Activated CD4-positive, alpha-beta T cell treated with anti-CD3 and anti-CD28 coated beads, Interleukin-2, amount 10 ng/mL, durations not matched to agents 7 days and 5 days (primary cell): Measurements from ENCODE around the gene PIGO. TPM values are rescaled to one million over a fixed set of nuclear protein-coding genes. Genes with fewer than 3 reads are reported as not detected.

ENCODE experiments used
- CTCF ChIA-PET: fragments of 350-600 bp; sonication (Branson Sonifier 250); formaldehyde crosslinking; loops from one replicate; lab custom pipeline; 2021; ENCODE audit warnings: antibody characterized with exemption; lab: Charles Lee
- POLR2A ChIA-PET: fragments of 350-600 bp; sonication (Branson Sonifier 250); formaldehyde crosslinking; loops from one replicate; lab custom pipeline; 2021; ENCODE audit warnings: antibody characterized with exemption; lab: Charles Lee
- DNase-seq: peaks from one replicate; pipeline ENCODE4 v3.0.0-alpha.2; 2020
- H3K27ac Mint-ChIP-seq: one replicate; pipeline ENCODE4 v1.8.0; 2021; ENCODE audit warnings: mild to moderate bottlenecking, moderate library complexity, mixed read lengths
- H3K27me3 Mint-ChIP-seq: one replicate; pipeline ENCODE4 v1.8.0; 2021; ENCODE audit warnings: mixed read lengths
- H3K36me3 Mint-ChIP-seq: one replicate; pipeline ENCODE4 v1.8.0; 2021; ENCODE audit warnings: low read depth, mixed read lengths
- H3K4me1 Mint-ChIP-seq: one replicate; pipeline ENCODE4 v1.8.0; 2021; ENCODE audit warnings: mixed read lengths
- H3K4me3 Mint-ChIP-seq: one replicate; pipeline ENCODE4 v1.8.0; 2021; ENCODE audit warnings: mild to moderate bottlenecking, moderate library complexity, mixed read lengths
- H3K9me3 Mint-ChIP-seq: one replicate; pipeline ENCODE4 v1.8.0; 2021; ENCODE audit warnings: mixed read lengths
- total RNA-seq, 2 experiments: library from RNA; stranded (reverse); gene quantifications; one replicate each; pipeline ENCODE4 v1.2.3, GENCODE V29; 2021

Gene PIGO
- total RNA-seq, 2 experiments from 2014 or later, result 22.0 to 29.0 TPM

- CTCF ChIA-PET, result interaction anchor here (2.5 to 6.6 kb wide), 2 partner anchors 11 to 25 kb away, joined by 19 to 39 read pairs; partner anchors contain the start of genes ATOSB and FANCG
- Mint-ChIP-seq H3K4me3 (no peak overlapping the region), H3K36me3 (peaks cover 41% of the 10 kb centered on the region), H3K27ac (no peak overlapping the region), H3K27me3 (no peaks in the 10 kb centered on the region), H3K9me3 (no peaks in the 10 kb centered on the region), H3K4me1 (peaks cover 46% of the 10 kb centered on the region)
- POLR2A ChIA-PET, result no interaction called here
- no peak for DNase-seq
Measured at GRCh38 chr9:35104586-35104985, 8.2 kb upstream of the PIGO start.

GRCh38 chr9:35103660-35104191, 7.3 kb upstream of the PIGO start:
- POLR2A ChIA-PET, result interaction anchor here (1.1 kb wide), 1 partner anchor 8 kb away, joined by 6 read pairs; no protein-coding TSS in a partner anchor
- H3K4me1 Mint-ChIP-seq, result peaks cover 42% of the 10 kb centered on the region
- no peak for DNase-seq
- H3K9me3 Mint-ChIP-seq, result no peaks in the 10 kb centered on the region
- H3K36me3 Mint-ChIP-seq, result peaks cover 44% of the 10 kb centered on the region
- peak overlapping the region; percentile 93 for H3K27ac Mint-ChIP-seq
- peak overlapping the region; percentile 98 for H3K4me3 Mint-ChIP-seq
- CTCF ChIA-PET, result interaction anchor here (0.9 to 6.6 kb wide), 3 partner anchors 8 to 25 kb away, joined by 3 to 39 read pairs (median 19); partner anchors contain the start of genes ATOSB and FANCG
- no peaks in the 10 kb centered on the region for H3K27me3 Mint-ChIP-seq

- CTCF ChIA-PET, result interaction anchor here (0.9 to 6.6 kb wide), 3 partner anchors 9 to 24 kb away, joined by 3 to 39 read pairs (median 19); partner anchors contain the start of genes ATOSB and FANCG
- Mint-ChIP-seq H3K27ac (peak within 1 kb of the TSS; percentile 93), H3K36me3 (peaks cover 41% of the 10 kb centered on the region), H3K4me1 (peaks cover 42% of the 10 kb centered on the region), H3K4me3 (peak within 1 kb of the TSS; percentile 98), H3K9me3 (no peaks in the 10 kb centered on the region), H3K27me3 (no peaks in the 10 kb centered on the region)
- POLR2A ChIA-PET, result interaction anchor here (1.1 kb wide), 1 partner anchor 9 kb away, joined by 6 read pairs; no protein-coding TSS in a partner anchor
- DNase-seq, result peak; percentile 95
Measured at GRCh38 chr9:35102769-35103659, 6.6 kb upstream of the PIGO start, which contains the start of gene STOML2. TSS of gene STOML2 (minus strand) at chr9:35103131. CDS start at chr9:35103094, 37 bp downstream.

GRCh38 chr9:35102465-35102768, 6.0 kb upstream of the PIGO start:
- no peaks in the 10 kb centered on the region for H3K9me3 Mint-ChIP-seq
- H3K4me3 Mint-ChIP-seq, result peak overlapping the region; percentile 98
- no peaks in the 10 kb centered on the region for H3K27me3 Mint-ChIP-seq
- peak; percentile 29 for DNase-seq
- peaks cover 46% of the 10 kb centered on the region for H3K4me1 Mint-ChIP-seq
- ChIA-PET POLR2A (interaction anchor here (1.1 kb wide), 1 partner anchor 9 kb away, joined by 6 read pairs; no protein-coding TSS in a partner anchor), CTCF (interaction anchor here (6.6 kb wide), 1 partner anchor 13 kb away, joined by 39 read pairs; the partner anchor contains the start of gene ATOSB)
- peaks cover 39% of the 10 kb centered on the region for H3K36me3 Mint-ChIP-seq
- peak overlapping the region; percentile 93 for H3K27ac Mint-ChIP-seq

- CTCF ChIA-PET, result interaction anchor here (1.2 to 7.6 kb wide), 7 partner anchors 9 to 198 kb away, joined by 3 to 95 read pairs (median 10); partner anchors contain the start of genes FANCG and VCP
- Mint-ChIP-seq H3K4me3 (peak overlapping the region; percentile 20), H3K27ac (peak overlapping the region; percentile 55), H3K4me1 (peaks cover 62% of the 10 kb centered on the region), H3K36me3 (peaks cover 31% of the 10 kb centered on the region), H3K27me3 (no peaks in the 10 kb centered on the region), H3K9me3 (no peaks in the 10 kb centered on the region)
- no peak for DNase-seq
- POLR2A ChIA-PET, result no interaction called here
Measured at GRCh38 chr9:35097573-35097972, 1.2 kb upstream of the PIGO start.

- H3K27me3 Mint-ChIP-seq, result no peaks in the 10 kb centered on the region
- DNase-seq, result no peak
- ChIA-PET CTCF (interaction anchor here (7.6 kb wide), 1 partner anchor 12 kb away, joined by 95 read pairs; the partner anchor contains the start of gene FANCG), POLR2A (no interaction called here)
- H3K9me3 Mint-ChIP-seq, result no peaks in the 10 kb centered on the region
- peaks cover 36% of the 10 kb centered on the region for H3K36me3 Mint-ChIP-seq
- peaks cover 24% of the 10 kb centered on the region for H3K4me1 Mint-ChIP-seq
- no peak overlapping the region for H3K27ac Mint-ChIP-seq
- no peak overlapping the region for H3K4me3 Mint-ChIP-seq
Measured at GRCh38 chr9:35091536-35091935, 4.9 kb downstream of the PIGO start.

- H3K4me1 Mint-ChIP-seq, result peaks cover 7% of the 10 kb centered on the region
- no peaks in the 10 kb centered on the region for H3K9me3 Mint-ChIP-seq
- H3K27me3 Mint-ChIP-seq, result no peaks in the 10 kb centered on the region
- H3K36me3 Mint-ChIP-seq, result peaks cover 38% of the 10 kb centered on the region
- POLR2A ChIA-PET, result no interaction called here
- H3K4me3 Mint-ChIP-seq, result no peak overlapping the region
- CTCF ChIA-PET, result no interaction called here
- no peak overlapping the region for H3K27ac Mint-ChIP-seq
- no peak for DNase-seq
Measured at GRCh38 chr9:35089434-35089833, 7.0 kb downstream of the PIGO start.

- H3K36me3 Mint-ChIP-seq, result peaks cover 23% of the 10 kb centered on the region
- peaks cover 3% of the 10 kb centered on the region for H3K4me1 Mint-ChIP-seq
- CTCF ChIA-PET, result interaction anchor here (2.4 kb wide), 1 partner anchor 185 kb away, joined by 6 read pairs; no protein-coding TSS in a partner anchor
- H3K4me3 Mint-ChIP-seq, result no peak overlapping the region
- H3K9me3 Mint-ChIP-seq, result no peaks in the 10 kb centered on the region
- DNase-seq, result no peak
- POLR2A ChIA-PET, result no interaction called here
- no peak overlapping the region for H3K27ac Mint-ChIP-seq
- H3K27me3 Mint-ChIP-seq, result no peaks in the 10 kb centered on the region
Measured at GRCh38 chr9:35085078-35085477, 11.3 kb downstream of the PIGO start.

GRCh38 chr9:35079426-35080341, 16.7 kb downstream of the PIGO start, which contains the start of gene FANCG:
TSS of gene FANCG (minus strand) at chr9:35079942. CDS start at chr9:35079524, 418 bp downstream.
- peak within 1 kb of the TSS; percentile 99 for H3K27ac Mint-ChIP-seq
- H3K36me3 Mint-ChIP-seq, result peaks cover 30% of the 10 kb centered on the region
- peaks cover 40% of the 10 kb centered on the region for H3K4me1 Mint-ChIP-seq
- ChIA-PET CTCF (interaction anchor here (0.9 to 8.1 kb wide), 11 partner anchors 8 to 377 kb away, joined by 3 to 95 read pairs (median 3); partner anchors contain the start of genes PIGO, STOML2 and VCP), POLR2A (interaction anchor here (0.9 kb wide), 1 partner anchor 8 kb away, joined by 8 read pairs; no protein-coding TSS in a partner anchor)
- peak within 1 kb of the TSS; percentile 97 for H3K4me3 Mint-ChIP-seq
- DNase-seq, result peak; percentile 89
- H3K9me3 Mint-ChIP-seq, result no peaks in the 10 kb centered on the region
- H3K27me3 Mint-ChIP-seq, result no peaks in the 10 kb centered on the region

GRCh38 chr9:35079041-35079425, 17.4 kb downstream of the PIGO start:
- Mint-ChIP-seq H3K27me3 (no peaks in the 10 kb centered on the region), H3K4me3 (peak overlapping the region; percentile 97), H3K9me3 (no peaks in the 10 kb centered on the region), H3K4me1 (peaks cover 40% of the 10 kb centered on the region), H3K36me3 (peaks cover 36% of the 10 kb centered on the region), H3K27ac (peak overlapping the region; percentile 99)
- ChIA-PET POLR2A (no interaction called here), CTCF (interaction anchor here (0.9 to 8.1 kb wide), 6 partner anchors 12 to 27 kb away, joined by 3 to 95 read pairs (median 6); partner anchors contain the start of genes PIGO and STOML2)
- DNase-seq, result peak; percentile 26

GRCh38 chr9:35078066-35078465, 18.3 kb downstream of the PIGO start:
- H3K27ac Mint-ChIP-seq, result peak overlapping the region; percentile 99
- no peaks in the 10 kb centered on the region for H3K9me3 Mint-ChIP-seq
- peak overlapping the region; percentile 97 for H3K4me3 Mint-ChIP-seq
- no peak for DNase-seq
- H3K4me1 Mint-ChIP-seq, result peaks cover 46% of the 10 kb centered on the region
- POLR2A ChIA-PET, result no interaction called here
- CTCF ChIA-PET, result interaction anchor here (0.7 to 8.1 kb wide), 7 partner anchors 11 to 93 kb away, joined by 3 to 95 read pairs (median 3); partner anchors contain the start of genes ATOSB, PIGO and STOML2
- H3K36me3 Mint-ChIP-seq, result peaks cover 42% of the 10 kb centered on the region
- no peaks in the 10 kb centered on the region for H3K27me3 Mint-ChIP-seq
